ENCODE measurements around the gene TIMM10B. TPM values are rescaled to one million over a fixed set of nuclear protein-coding genes. Genes with fewer than 3 reads are reported as not detected.

Gene TIMM10B
- total and polyA plus RNA-seq, 4 donors = 16.1 to 31.9 (median 16.7) TPM

GRCh38 chr11:6443269-6444003 lies 37.9 kb upstream of the TIMM10B start (continued):
- TF ChIP-seq GABPA (IDR thresholded peaks at IDR 0.05 in 1 of 2, conservative IDR thresholded peaks at IDR 0.05 in 1 of 2) (no peak), JUND (IDR thresholded peaks at IDR 0.05) (peak in 1 of 2 donors; percentile 46), FOXA1 (IDR thresholded peaks at IDR 0.05) (no peak), MAX (IDR thresholded peaks at IDR 0.05) (no peak), NR2F2 (IDR thresholded peaks at IDR 0.05) (no peak), TAF1 (conservative IDR thresholded peaks at IDR 0.05) (peak; percentile 59)
- TF ChIP-seq, protein P1, sequence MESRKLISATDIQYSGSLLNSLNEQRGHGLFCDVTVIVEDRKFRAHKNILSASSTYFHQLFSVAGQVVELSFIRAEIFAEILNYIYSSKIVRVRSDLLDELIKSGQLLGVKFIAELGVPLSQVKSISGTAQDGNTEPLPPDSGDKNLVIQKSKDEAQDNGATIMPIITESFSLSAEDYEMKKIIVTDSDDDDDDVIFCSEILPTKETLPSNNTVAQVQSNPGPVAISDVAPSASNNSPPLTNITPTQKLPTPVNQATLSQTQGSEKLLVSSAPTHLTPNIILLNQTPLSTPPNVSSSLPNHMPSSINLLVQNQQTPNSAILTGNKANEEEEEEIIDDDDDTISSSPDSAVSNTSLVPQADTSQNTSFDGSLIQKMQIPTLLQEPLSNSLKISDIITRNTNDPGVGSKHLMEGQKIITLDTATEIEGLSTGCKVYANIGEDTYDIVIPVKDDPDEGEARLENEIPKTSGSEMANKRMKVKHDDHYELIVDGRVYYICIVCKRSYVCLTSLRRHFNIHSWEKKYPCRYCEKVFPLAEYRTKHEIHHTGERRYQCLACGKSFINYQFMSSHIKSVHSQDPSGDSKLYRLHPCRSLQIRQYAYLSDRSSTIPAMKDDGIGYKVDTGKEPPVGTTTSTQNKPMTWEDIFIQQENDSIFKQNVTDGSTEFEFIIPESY (IDR thresholded peaks at IDR 0.05) = no peak

GRCh38 chr11:6448574-6448973 lies 32.7 kb upstream of the TIMM10B start:
- no peak for TF ChIP-seq HNF4A (conservative IDR thresholded peaks at IDR 0.05)
- TF ChIP-seq, protein P2, sequence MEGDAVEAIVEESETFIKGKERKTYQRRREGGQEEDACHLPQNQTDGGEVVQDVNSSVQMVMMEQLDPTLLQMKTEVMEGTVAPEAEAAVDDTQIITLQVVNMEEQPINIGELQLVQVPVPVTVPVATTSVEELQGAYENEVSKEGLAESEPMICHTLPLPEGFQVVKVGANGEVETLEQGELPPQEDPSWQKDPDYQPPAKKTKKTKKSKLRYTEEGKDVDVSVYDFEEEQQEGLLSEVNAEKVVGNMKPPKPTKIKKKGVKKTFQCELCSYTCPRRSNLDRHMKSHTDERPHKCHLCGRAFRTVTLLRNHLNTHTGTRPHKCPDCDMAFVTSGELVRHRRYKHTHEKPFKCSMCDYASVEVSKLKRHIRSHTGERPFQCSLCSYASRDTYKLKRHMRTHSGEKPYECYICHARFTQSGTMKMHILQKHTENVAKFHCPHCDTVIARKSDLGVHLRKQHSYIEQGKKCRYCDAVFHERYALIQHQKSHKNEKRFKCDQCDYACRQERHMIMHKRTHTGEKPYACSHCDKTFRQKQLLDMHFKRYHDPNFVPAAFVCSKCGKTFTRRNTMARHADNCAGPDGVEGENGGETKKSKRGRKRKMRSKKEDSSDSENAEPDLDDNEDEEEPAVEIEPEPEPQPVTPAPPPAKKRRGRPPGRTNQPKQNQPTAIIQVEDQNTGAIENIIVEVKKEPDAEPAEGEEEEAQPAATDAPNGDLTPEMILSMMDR (IDR thresholded peaks at IDR 0.05; ENCODE audit: low read depth, low read length, missing input control) = no peak
- TF ChIP-seq MAX (IDR thresholded peaks at IDR 0.05) = no peak
- no peak for TF ChIP-seq JUND (IDR thresholded peaks at IDR 0.05)
- TF ChIP-seq RAD21 (IDR thresholded peaks at IDR 0.05) = no peak
- TF ChIP-seq, protein P1 (IDR thresholded peaks at IDR 0.05) = no peak
- Histone ChIP-seq H3K27me3 (ENCODE audit: control insufficient read depth in 4 of 4, insufficient read depth in 4 of 4, low read length in 3 of 4) (no peaks in the 10 kb centered on the region), H3K9ac (ENCODE audit: low read depth in 1 of 2, low read length in 2 of 2) (no peak overlapping the region), H3K27ac (ENCODE audit: low read depth in 1 of 2, low read length in 2 of 2) (no peak overlapping the region), H3K36me3 (ENCODE audit: control insufficient read depth in 4 of 4, insufficient read depth in 3 of 4, low read depth in 1 of 4, low read length in 3 of 4) (peaks cover 0 to 22% (median 8%) of the 10 kb centered on the region in 4 donors), H3K9me3 (ENCODE audit: control insufficient read depth in 4 of 4, low read length in 3 of 4) (no peaks in the 10 kb centered on the region), H3K4me3 (ENCODE audit: low read depth in 1 of 3, low read length in 3 of 3) (no peak overlapping the region), H3K4me1 (ENCODE audit: control insufficient read depth in 4 of 4, insufficient read depth in 4 of 4, low read length in 3 of 4) (peaks cover 0 to 5% (median 4%) of the 10 kb centered on the region in 4 donors)
- no peak for DNase-seq (ENCODE audit: low spot score)
- 98% methylated on average over 3 of the region's 3 CpGs for WGBS

DNA sequence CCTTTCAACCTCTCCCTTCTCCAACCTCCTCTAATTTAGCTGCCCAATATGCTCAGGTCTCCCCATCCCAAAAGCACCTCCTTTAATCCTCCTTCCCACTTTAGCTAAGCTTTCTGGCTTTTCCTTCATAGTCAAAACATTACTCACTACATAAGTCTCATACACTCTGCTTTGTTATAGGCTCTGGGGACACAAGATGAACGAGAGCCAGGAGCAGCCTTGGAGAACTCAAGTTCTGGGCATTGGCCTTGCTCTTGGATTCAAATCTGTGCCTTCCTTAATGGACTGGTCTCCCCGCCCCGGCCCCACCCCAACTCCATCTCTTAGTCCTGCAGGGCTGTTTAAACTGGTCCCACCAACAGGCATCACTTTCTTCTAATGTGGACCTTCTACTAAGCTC lies 29.1 kb upstream of the TIMM10B start:
- H3K27ac ChIP-seq (ENCODE audit: low read depth in 1 of 2, low read length in 2 of 2) = no peak overlapping the region
- H3K27me3 ChIP-seq (ENCODE audit: control insufficient read depth in 4 of 4, insufficient read depth in 4 of 4, low read length in 3 of 4) = no peaks in the 10 kb centered on the region
- H3K9ac ChIP-seq (ENCODE audit: low read depth in 1 of 2, low read length in 2 of 2) = no peak overlapping the region
- 94% methylated on average over 3 of the region's 3 CpGs for whole genome bisulfite sequencing
- no peaks in the 10 kb centered on the region for H3K9me3 ChIP-seq (ENCODE audit: control insufficient read depth in 4 of 4, low read length in 3 of 4)
- DNase-seq (ENCODE audit: low spot score) = no peak
- no peaks in the 10 kb centered on the region for H3K4me1 ChIP-seq (ENCODE audit: control insufficient read depth in 4 of 4, insufficient read depth in 4 of 4, low read length in 3 of 4)
- H3K36me3 ChIP-seq (ENCODE audit: control insufficient read depth in 4 of 4, insufficient read depth in 3 of 4, low read depth in 1 of 4, low read length in 3 of 4) = peaks cover 10 to 46% (median 21%) of the 10 kb centered on the region in 4 donors
- no peak overlapping the region for H3K4me3 ChIP-seq (ENCODE audit: low read depth in 1 of 3, low read length in 3 of 3)
- TF ChIP-seq TAF1 (conservative IDR thresholded peaks at IDR 0.05) = no peak

Data from liver (tissue), 9 donors.